HepG2 (cell line): ENCODE data around the gene REC114. TPM values are rescaled to one million over a fixed set of nuclear protein-coding genes. Genes with fewer than 3 reads are reported as not detected.

ENCODE experiments used
- ATAC-seq: fragments of 200-7000 bp; cut with Tn5 transposase; 3 replicates; pipeline ENCODE4 v1.9.1; 2020; ENCODE audit warnings: mild to moderate bottlenecking, moderate library complexity
- BruUV-seq: library from RNA; stranded (reverse); fragments of 400-500 nt; replicated peaks from 2 replicates; lab custom pipeline; 2021; lab: Mats Ljungman, UMichigan
- CTCF ChIA-PET: fragments of 300-600 bp; formaldehyde crosslinking; extraction: SDS; loops from one replicate; lab custom pipeline; 2021; ENCODE audit warnings: low total read pairs, inconsistent platforms, low intra/inter-chr PET ratio; lab: Yijun Ruan, JAX
- POLR2A ChIA-PET: fragments of 350-600 bp; sonication (Branson Sonifier 250); formaldehyde crosslinking; loops from one replicate; lab custom pipeline; 2020; ENCODE audit warnings: antibody characterized with exemption, inconsistent platforms; lab: Yijun Ruan, JAX
- DNase-seq: peaks from one replicate; pipeline ENCODE4 v3.0.0-alpha.2; 2015; ENCODE audit warnings: low spot score
- FAIRE-seq: peaks from 3 replicates; lab custom pipeline; 2011; peaks lifted over from hg19 to GRCh38; lab: Jason Lieb, UNC
- H2AFZ ChIP-seq: one replicate; pipeline ENCODE4 v1.6.1; 2011; ENCODE audit warnings: low read length, inconsistent platforms
- H3K27ac ChIP-seq: fragments of 300-600 bp; 3 replicates; pipeline ENCODE4 v1.8.0; 2011; ENCODE audit warnings: mixed run types, mild to moderate bottlenecking, mixed read lengths, low read length, inconsistent platforms; ENCODE audit not compliant: insufficient read depth; ENCODE audit errors: extremely low read length
- H3K27me3 ChIP-seq, 2 experiments: fragments of 200-600 bp in 1 of 2; 2 replicates in 1 of 2; 3 replicates in 1 of 2; pipeline versions ENCODE4 v1.6.0 to v1.8.0; 2011; ENCODE audit warnings: low read length in 2 of 2, mild to moderate bottlenecking in 2 of 2, moderate library complexity in 2 of 2, inconsistent platforms in 1 of 2; ENCODE audit not compliant: insufficient read depth in 2 of 2, control insufficient read depth in 1 of 2
- H3K36me3 ChIP-seq, 2 experiments: fragments of 200-600 bp in 1 of 2; replicated peaks in 1 of 2; 2 replicates in 1 of 2; 3 replicates in 1 of 2; pipeline versions ENCODE4 v1.5.1 to v1.8.0; 2011; ENCODE audit warnings: low read length in 2 of 2, inconsistent platforms in 1 of 2; ENCODE audit not compliant: insufficient read depth in 2 of 2, control insufficient read depth in 1 of 2
- H3K4me1 ChIP-seq: 2 replicates; pipeline ENCODE4 v1.5.1; 2012; ENCODE audit warnings: low read length, inconsistent platforms; ENCODE audit not compliant: insufficient read depth
- H3K4me2 ChIP-seq: 2 replicates; pipeline ENCODE4 v1.6.0; 2011; ENCODE audit warnings: low read depth, low read length, inconsistent platforms
- H3K4me3 ChIP-seq, 3 experiments: fragments of 200-600 bp in 1 of 3; sonication (generic), shearing (Covaris generic) in 1 of 3; replicated peaks in 1 of 3; 2 replicates each; pipeline ENCODE4 v1.5.1; 2011 to 2016; ENCODE audit warnings: low read length in 3 of 3, inconsistent platforms in 2 of 3, low read depth in 2 of 3, mild to moderate bottlenecking in 2 of 3, control low read depth in 1 of 3, mixed read lengths in 1 of 3; ENCODE audit not compliant: insufficient read depth in 1 of 3
- H3K79me2 ChIP-seq: one replicate; pipeline ENCODE4 v1.6.1; 2011; ENCODE audit warnings: low read length, inconsistent platforms; ENCODE audit not compliant: insufficient read depth
- H3K9ac ChIP-seq: 2 replicates; pipeline ENCODE4 v1.6.0; 2011; ENCODE audit warnings: mild to moderate bottlenecking, low read depth, low read length, inconsistent platforms; ENCODE audit not compliant: insufficient read depth
- H3K9me3 ChIP-seq: 2 replicates; pipeline ENCODE4 v1.5.1; 2012; ENCODE audit warnings: mild to moderate bottlenecking, low read length
- H4K20me1 ChIP-seq: 2 replicates; pipeline ENCODE4 v1.6.0; 2011; ENCODE audit warnings: inconsistent platforms, mild to moderate bottlenecking, low read length, moderate library complexity; ENCODE audit not compliant: insufficient read depth
- ARHGAP35 ChIP-seq: sonication (generic); formaldehyde crosslinking; IDR thresholded peaks from 2 replicates; pipeline ENCODE4 v1.9.0; 2022; ENCODE audit warnings: mild to moderate bottlenecking, inconsistent platforms, moderate library complexity, missing genetic modification reagents, borderline replicate concordance
- CENPX ChIP-seq: sonication (generic); formaldehyde crosslinking; IDR thresholded peaks from 2 replicates; pipeline ENCODE4 v1.9.0; 2021; ENCODE audit warnings: mild to moderate bottlenecking, missing genetic modification reagents, moderate library complexity
- EZH2 ChIP-seq: conservative IDR thresholded peaks from 2 replicates; pipeline ENCODE4 v1.6.1; 2012; ENCODE audit warnings: mild to moderate bottlenecking, low read depth, low read length, moderate library complexity
- GTF2F1 ChIP-seq: fragments of 150-350 bp; IDR thresholded peaks from 2 replicates; pipeline ENCODE4 v1.6.1; 2014; ENCODE audit warnings: low read length
- HMG20A ChIP-seq: IDR thresholded peaks from 2 replicates; pipeline ENCODE4 v1.6.1; 2016; ENCODE audit warnings: borderline replicate concordance
- MAFG ChIP-seq: sonication (generic); formaldehyde crosslinking; IDR thresholded peaks from 2 replicates; pipeline ENCODE4 v1.5.1; 2020; ENCODE audit warnings: mild to moderate bottlenecking, missing genetic modification reagents
- MED13 ChIP-seq: sonication (generic); formaldehyde crosslinking; IDR thresholded peaks from 2 replicates; pipeline ENCODE4 v1.5.0; 2020; ENCODE audit warnings: missing genetic modification reagents
- PPARG ChIP-seq: conservative IDR thresholded peaks from 2 replicates; pipeline ENCODE4 v1.6.1; 2016; ENCODE audit warnings: missing biosample characterization, missing genetic modification reagents
- RFX1 ChIP-seq: fragments of 450-650 bp; IDR thresholded peaks from 2 replicates; pipeline ENCODE4 v1.6.1; 2017
- RXRA ChIP-seq: sonication (generic); formaldehyde crosslinking; IDR thresholded peaks from 2 replicates; pipeline ENCODE4 v1.5.1; 2020; ENCODE audit warnings: missing genetic modification reagents
- ZBTB3 ChIP-seq: sonication (generic); formaldehyde crosslinking; IDR thresholded peaks from 2 replicates; pipeline ENCODE4 v1.4.0; 2020; ENCODE audit warnings: low read depth, mild to moderate bottlenecking, moderate library complexity, missing genetic modification reagents, borderline replicate concordance
- ZKSCAN8 ChIP-seq: IDR thresholded peaks from 2 replicates; pipeline ENCODE4 v1.6.1; 2016; ENCODE audit warnings: borderline replicate concordance, missing genetic modification reagents, missing compliant biosample characterization
- WGBS: methylation state at CpG from one replicate; pipeline ENCODE4 v1.1.6; 2017; ENCODE audit warnings: low lambda C conversion rate; 5-methylcytosine and 5-hydroxymethylcytosine counted together
- in situ Hi-C: cut with HindIII; loops from 2 replicates; pipeline ENCODE4 v1.10.0; 2017; ENCODE audit warnings: low pct_unique_long_range_greater_than_20kb; ENCODE audit not compliant: extremely low pct_ligation_motif_present
- intact Hi-C: fragments of 100-400 bp; cut with micrococcal nuclease; formaldehyde crosslinking; loops from one replicate; pipeline ENCODE4 v1.10.0; 2022; ENCODE audit not compliant: unreplicated experiment
- polyA plus RNA-seq, 8 experiments: library from polyadenylated mRNA; depleted of rRNA in 3 of 8; stranded (reverse) in 7 of 8; unstranded in 1 of 8; fragments of >200 nt; fragmentation: Illumina TruSeq in 4 of 8; extraction: Trizol in 4 of 8; gene quantifications; 2 replicates each; pipeline versions ENCODE4 v1.2.1 to v1.2.3, GENCODE V29; 2011 to 2016; ENCODE audit warnings: low read depth in 4 of 8, missing spikeins in 1 of 8, mixed read lengths in 1 of 8; ENCODE audit not compliant: insufficient read depth in 1 of 8
- total RNA-seq, 5 experiments: library from RNA; depleted of rRNA; stranded (reverse); fragments of >200 nt; fragmentation: Illumina TruSeq; extraction: Trizol; gene quantifications; 2 replicates each; pipeline ENCODE4 v1.2.3, GENCODE V29; 2016; ENCODE audit warnings: low read depth in 1 of 5
- TF ChIP-seq, protein P1 (sequence below): sonication (generic); formaldehyde crosslinking; IDR thresholded peaks from 2 replicates; pipeline ENCODE4 v1.4.0; 2020; ENCODE audit warnings: mild to moderate bottlenecking, missing genetic modification reagents
- TF ChIP-seq, protein P2 (sequence below): fragments of 450-650 bp; IDR thresholded peaks from 2 replicates; pipeline ENCODE4 v1.6.1; 2017; ENCODE audit warnings: mild to moderate bottlenecking

REC114 gene
- total and polyA plus RNA-seq, 2 of the 13 experiments (the other 11 are each of a cell fraction or from before 2014, with no cell fraction given), result not detected

DNA sequence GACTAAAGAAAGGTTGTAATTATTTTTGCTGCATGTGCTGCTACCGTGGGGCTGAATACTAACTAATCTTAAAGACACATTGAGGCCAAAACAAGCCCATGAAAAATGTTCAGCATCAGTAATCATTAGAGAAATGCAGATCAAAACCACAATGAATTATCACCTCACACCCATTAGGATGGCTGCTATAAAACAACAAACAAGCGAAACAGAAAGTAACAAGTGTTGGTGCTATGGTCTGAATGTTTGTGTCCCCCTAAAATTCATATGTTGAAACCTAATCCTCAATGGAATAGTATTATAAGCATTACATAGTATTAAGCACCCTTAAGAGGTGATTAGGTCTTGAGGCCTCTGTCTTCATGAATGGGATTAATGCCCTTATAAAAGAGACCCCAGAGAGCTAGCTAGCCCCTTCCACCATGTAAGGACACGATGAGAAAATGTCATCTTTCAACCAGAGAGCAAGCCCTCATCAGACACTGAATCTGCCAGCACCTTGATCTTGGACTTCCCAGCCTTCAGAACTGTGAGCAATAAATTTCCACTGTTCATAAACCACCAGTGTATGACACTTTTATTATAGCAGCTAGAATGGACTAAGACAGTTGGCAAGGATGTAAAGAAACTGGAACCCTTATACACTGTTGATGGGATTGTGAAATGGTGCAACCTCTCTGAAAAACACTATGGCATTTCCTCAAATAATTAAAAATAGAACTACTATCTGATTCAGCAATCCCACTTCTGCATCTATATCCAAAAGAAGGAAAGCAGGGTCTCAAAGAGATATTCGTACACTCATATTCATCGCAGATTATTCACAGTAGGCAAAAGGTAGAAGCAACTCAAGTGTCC is 76.1 kb downstream of the REC114 start:
- H3K9ac ChIP-seq, result no peak overlapping the region
- no peaks in the 10 kb centered on the region for H3K4me1 ChIP-seq
- no peak overlapping the region for H3K4me2 ChIP-seq
- TF ChIP-seq, protein P1, sequence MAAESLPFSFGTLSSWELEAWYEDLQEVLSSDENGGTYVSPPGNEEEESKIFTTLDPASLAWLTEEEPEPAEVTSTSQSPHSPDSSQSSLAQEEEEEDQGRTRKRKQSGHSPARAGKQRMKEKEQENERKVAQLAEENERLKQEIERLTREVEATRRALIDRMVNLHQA (CRISPR knock-in tag), result no peak
- TF ChIP-seq GTF2F1, result no peak
- TF ChIP-seq, protein P2, sequence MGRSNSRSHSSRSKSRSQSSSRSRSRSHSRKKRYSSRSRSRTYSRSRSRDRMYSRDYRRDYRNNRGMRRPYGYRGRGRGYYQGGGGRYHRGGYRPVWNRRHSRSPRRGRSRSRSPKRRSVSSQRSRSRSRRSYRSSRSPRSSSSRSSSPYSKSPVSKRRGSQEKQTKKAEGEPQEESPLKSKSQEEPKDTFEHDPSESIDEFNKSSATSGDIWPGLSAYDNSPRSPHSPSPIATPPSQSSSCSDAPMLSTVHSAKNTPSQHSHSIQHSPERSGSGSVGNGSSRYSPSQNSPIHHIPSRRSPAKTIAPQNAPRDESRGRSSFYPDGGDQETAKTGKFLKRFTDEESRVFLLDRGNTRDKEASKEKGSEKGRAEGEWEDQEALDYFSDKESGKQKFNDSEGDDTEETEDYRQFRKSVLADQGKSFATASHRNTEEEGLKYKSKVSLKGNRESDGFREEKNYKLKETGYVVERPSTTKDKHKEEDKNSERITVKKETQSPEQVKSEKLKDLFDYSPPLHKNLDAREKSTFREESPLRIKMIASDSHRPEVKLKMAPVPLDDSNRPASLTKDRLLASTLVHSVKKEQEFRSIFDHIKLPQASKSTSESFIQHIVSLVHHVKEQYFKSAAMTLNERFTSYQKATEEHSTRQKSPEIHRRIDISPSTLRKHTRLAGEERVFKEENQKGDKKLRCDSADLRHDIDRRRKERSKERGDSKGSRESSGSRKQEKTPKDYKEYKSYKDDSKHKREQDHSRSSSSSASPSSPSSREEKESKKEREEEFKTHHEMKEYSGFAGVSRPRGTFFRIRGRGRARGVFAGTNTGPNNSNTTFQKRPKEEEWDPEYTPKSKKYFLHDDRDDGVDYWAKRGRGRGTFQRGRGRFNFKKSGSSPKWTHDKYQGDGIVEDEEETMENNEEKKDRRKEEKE, result no peak
- no peak for TF ChIP-seq MED13 (CRISPR knock-in tag)
- no peak for TF ChIP-seq RFX1
- TF ChIP-seq CENPX (CRISPR knock-in tag), result no peak
- TF ChIP-seq ARHGAP35 (CRISPR knock-in tag), result no peak
- TF ChIP-seq HMG20A, result no peak
- TF ChIP-seq ZBTB3 (CRISPR knock-in tag), result no peak
- no peak for TF ChIP-seq ZKSCAN8
- no peak for TF ChIP-seq PPARG (CRISPR knock-in tag)
- no peak for TF ChIP-seq EZH2
- no peak for TF ChIP-seq RXRA (CRISPR knock-in tag)
- no peak for TF ChIP-seq MAFG (CRISPR knock-in tag)
- in situ Hi-C loops (no loop called here), intact Hi-C loops (no loop called here)
- H3K9me3 ChIP-seq, result no peaks in the 10 kb centered on the region
- no peaks in the 10 kb centered on the region for H4K20me1 ChIP-seq
- 39% methylated on average over 5 of the region's 5 CpGs for WGBS
- CTCF ChIA-PET, result no interaction called here
- no peaks in the 10 kb centered on the region for H3K79me2 ChIP-seq
- POLR2A ChIA-PET, result no interaction called here
- no peaks in the 10 kb centered on the region; a peak in 1 of 5 replicates for H3K27me3 ChIP-seq
- H3K4me3 ChIP-seq, result no peak overlapping the region
- no peak overlapping the region for H2AFZ ChIP-seq
- DNase-seq (no peak), ATAC-seq (no peak), FAIRE-seq (no peak)
- H3K36me3 ChIP-seq, result no peaks in the 10 kb centered on the region
- no TSS peak for BruUV-seq
- H3K27ac ChIP-seq, result no peak overlapping the region
